HG02763 (cell line): Measurements from ENCODE around the gene RPAP3.

ENCODE experiments used
- ATAC-seq: cut with Tn5 transposase; IDR thresholded peaks from one replicate; pipeline ENCODE4 v1.9.1; 2021; ENCODE audit warnings: mild to moderate bottlenecking, moderate library complexity; ENCODE audit not compliant: unreplicated experiment

Gene RPAP3

DNA sequence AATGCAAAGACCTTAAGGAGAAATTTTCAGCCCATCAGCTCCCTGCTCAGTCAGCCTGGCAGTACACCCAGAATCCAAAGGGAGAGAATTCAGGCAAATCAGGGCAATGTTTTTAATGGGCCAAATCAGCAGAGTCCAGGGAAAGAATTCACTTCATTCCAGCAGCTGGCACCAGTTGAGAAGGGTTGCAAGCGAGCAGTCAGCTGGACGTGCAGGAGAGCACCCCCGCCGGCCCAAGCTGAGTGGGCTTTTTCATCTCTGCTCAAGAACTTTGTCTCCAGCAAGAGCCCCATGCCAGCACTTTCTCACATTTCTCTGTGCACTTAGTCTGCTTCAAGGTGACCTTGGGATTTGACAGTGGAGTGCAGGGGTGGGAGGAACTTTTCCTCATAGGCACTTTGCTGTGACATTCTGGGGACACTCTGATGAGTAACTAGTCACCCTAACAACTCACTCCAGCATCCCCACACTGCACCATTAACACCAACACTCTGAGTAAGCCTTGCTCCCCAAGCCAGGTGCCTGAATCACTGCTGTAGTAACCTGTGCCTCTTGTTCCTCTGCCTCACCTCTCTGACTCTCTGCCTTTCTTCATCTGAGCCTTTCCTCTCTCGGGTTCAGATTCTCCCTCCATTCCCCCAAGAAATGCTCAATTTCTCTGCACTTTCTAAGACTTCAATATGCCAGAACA lies 17.3 kb upstream of the RPAP3 start:
- ATAC-seq = no peak

DNA sequence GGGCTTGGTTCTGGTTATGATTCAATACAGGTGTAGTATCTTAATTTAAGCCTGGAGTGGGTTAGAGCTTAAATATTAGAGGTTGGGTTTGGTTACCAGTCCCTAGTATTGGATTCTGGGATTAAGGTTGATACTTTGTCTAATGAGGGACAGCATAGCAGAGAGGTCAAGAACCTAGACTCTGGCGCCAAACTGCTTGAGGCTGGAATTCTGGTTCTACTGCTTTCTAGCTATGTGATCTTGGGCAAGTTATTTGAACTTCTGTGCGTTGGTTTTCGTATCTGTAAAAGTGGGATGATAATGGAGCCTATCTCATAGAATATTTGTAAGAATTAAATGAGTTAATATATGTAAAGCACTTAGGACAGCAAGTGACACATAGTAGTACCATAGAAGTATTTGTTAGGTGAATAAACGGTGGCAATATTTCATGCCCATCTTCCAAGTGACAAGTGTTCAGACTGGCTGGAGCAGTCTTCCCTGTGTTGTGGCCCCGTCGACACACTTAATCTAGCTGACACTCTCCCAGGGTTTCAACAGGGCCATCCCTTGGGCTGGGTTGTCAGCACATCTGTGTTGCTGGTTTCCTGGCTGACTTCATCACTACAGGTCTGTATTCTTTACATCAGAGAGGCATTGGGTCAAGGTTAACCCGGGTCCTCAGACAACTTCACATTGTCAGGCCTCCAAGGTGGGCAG lies 16.5 kb upstream of the RPAP3 start:
- ATAC-seq = no peak

DNA sequence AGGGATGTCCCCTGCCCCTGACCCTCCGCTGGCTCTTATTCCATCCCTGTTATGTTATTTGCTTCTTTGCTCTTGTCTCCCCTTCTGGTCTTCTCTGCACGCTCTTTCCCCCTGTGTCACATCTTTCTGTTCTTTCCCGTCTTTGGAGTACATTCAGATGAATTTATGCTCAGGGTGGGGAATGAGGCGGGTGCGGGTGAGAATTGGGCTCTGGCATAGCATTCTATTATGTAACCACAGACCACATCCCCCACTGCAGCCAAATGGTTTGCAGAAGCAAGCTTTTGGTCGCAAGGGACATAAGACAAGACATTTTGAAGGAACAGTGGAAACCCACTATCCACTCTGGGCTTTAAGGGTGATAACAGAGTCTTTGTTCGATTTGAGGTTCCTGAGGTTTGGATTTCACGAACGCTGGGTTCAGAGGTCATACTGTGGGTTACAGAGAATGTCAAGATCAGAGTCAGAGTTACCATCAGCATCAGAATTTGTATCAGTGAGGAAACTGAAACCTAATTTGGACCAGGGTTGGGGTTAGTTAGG lies 15.7 kb upstream of the RPAP3 start:
- no peak for ATAC-seq

DNA sequence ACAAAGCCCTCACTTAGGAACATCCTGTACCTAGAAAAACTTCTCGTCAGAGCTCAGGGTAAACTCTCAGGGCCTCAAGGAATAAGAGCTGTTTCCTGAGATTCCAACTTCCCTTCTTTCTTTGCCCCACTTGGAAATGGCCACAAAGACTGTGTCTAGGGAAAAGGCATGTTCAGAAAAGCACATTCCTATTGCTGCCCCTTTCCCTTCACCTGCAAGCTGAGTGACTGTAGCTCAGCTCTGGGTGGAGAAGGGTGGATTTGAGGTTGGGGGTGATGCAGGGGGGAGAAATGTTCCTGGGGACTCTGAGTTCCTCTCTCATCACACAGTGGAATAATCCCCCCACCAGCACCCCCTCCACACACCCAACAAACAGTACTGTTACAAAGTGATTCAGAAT lies 12.7 kb upstream of the RPAP3 start:
- ATAC-seq = no peak

DNA sequence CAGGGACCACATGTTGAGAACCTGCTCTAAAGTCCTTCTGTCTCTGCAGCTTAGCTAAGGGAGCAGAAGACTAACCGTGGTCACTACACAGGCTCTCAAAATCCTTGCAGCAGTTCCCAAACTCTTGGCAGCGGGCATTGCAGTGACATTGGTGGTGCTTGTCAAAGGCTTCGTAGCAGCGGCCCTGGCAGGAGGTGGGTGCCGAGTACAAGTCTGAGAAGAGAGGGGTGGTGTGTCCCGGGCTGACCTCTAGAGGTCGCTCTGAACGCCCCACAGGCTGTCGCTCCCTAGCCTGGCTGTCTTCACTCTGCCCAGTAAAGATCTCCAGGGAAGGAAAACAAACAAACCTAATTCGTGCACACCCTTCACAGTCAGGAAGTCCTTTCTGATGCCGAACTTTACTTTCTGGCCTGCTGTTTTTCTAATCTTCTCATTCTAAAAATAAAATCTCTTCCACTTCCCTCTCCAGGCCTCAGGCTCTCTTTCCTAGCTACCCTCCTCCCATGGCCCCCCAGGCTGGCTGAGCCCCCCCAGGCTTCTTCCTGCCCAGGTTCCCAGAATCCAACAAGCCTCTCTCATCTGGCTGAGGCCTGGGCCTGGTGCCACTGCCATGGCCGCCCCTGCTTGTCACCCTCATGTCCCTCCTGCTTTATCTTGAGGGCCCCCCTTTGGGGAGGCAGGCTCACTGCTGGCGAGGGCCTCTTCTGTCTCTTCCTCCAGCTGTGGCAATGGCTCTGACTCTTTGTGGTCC lies 11.8 kb upstream of the RPAP3 start:
- ATAC-seq = no peak

DNA sequence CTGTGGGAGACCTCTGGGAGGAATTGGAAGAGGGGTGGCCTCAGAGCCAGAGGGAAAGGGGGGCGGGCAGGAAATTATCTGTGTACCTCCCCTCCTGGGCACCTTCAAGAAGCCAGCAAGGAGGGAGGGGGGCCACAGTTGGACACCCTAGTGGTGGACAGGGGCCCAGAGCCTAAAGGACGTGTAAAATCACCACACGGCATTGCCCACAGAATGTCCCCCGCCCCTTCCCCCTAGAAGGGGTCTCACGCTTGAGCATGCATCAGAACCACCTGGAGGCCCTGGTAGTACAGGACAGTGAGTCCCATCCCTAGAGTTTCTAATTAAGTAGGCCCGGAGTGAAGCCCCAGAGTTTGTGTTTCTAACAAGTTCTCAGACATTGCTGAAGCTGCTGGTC lies 11.2 kb upstream of the RPAP3 start:
- no peak for ATAC-seq

DNA sequence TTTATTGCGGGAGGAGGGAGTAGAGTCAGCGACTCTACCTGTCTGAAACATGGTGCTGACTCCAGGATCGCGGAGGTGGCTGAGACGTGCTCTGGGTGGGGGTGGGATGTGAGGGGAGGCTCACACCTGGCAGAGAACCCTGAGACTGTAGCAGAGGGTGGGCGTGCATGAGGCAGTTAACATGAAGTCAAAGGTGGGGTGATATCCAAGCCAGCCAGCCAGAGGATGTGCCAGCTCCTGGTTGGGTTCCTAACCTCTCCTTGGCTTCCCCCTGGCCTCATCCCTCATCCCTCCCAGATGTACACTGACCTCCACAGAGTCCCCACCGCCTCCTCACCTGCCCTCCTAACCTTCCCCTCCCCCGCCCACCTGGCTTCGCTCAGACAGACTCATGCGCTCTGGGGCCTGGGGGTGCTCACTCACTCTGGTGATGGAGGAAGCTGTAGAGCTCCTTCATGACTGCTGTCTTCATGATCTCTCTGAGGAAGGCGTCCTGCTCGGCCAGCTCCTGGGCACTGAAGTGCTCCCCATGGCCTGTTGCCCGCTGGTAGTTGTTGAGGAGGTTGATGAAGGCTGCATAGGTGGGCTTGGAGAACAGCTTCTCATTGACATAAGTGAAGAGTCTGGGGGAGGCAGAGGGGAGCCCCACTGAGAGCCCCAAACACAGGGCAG lies 10.2 kb upstream of the RPAP3 start:
- no peak for ATAC-seq

DNA sequence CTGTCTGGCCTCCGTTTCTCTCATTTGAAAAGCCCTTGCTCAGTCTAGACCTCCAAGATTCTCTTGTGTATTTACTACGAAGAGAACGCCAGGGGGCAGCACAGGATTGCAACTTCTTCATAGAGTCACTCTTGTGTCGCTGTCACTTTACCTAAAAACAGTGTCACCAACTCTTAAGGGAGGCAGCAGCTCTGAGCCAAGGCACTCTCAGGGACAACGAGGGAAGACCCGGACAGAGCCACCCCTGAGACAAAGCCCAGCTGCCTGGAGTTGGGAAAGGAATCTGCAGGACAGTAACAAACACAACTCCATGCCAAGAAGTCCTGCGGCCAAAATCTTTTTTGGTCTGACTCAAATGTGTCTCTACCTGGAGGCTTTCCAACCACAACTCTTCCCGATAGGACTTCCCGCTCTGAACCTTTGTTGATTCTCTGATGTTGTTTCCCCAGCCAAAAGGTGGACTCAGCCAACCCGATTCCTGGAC lies 9.6 kb upstream of the RPAP3 start:
- ATAC-seq = no peak

DNA sequence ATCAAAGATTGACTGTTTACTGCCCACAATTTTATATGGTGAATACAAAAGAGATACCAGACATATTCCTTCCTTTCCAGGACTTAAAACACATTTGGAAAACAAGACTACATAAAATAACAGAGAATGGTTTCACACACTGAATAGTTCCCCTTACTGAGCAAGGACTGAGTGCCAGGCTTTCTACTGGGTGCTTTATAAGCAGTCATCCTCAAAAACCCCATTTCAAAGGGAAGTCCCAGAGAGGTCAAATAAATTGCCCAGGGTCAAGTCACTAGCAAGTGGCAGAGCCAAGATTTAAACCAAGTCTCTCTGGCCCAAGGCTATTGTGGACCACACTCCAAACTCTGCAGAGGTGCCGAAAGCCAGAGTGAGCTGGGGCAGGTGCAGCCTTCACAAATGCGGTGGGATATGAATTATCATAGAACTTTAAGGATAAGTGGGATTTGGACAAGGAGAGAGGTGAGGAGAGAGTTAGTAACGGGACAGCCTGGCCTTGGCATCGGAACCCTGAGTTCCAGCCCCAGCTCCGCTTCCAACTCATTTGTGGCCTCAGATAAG lies 9.1 kb upstream of the RPAP3 start:
- no peak for ATAC-seq

DNA sequence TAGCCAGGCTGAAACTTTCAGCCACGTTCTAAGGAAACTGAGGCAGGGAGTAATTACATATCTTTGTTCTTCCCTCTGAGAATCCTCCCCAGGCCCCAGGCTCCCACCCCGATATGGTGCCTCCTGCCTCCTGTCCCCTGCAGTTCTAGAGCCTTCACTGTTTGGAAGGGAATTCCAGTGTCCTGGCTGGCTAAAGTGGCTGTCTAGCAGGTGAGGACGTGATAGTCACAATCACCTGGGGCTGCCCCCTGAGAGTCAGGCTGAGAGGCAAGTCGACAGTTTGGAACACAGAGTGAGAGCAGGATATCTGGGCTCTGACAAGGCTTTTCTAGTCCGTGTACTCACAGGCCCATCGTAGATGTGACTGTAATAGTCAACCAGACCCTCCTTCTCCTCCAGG lies 6.3 kb upstream of the RPAP3 start:
- ATAC-seq = no peak

DNA sequence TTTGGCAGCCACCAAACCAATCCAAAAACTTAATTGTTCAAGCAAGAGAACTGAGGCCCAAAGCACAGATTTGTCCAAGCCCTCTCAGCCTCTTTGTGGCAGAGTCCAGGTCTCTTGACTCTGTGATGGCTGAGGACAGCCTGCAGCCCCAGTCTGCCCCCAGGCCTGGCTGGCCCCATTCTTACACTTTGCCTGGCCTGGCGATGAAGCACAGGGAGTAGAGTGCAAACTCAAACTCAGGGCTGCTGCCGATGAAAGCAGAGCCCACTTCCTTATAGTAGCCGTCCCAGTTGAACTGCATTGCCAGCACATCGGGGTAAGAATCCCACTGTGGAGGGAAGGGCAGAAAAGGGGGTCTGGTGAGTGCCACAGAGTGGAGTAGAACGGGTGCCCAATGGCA lies 5.6 kb upstream of the RPAP3 start:
- ATAC-seq = no peak

DNA sequence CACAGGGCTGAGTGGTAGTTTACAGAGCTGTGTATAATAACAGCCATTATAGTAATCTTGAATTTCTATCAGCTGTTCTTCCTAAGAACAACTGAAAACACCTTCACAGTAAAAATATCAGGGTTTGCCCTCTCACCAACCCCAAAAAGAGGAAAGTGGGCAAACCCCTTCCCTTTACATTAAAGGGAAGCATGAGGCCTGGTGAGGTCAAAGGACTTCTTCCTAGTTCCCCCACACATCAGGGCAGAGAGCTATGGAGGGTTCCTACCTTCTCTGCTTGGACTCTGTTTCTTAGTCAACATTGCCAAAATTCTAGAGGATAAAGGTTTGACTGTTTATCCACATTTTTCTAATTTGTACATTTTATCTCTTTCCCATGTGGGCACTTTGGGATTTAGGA lies 4.4 kb upstream of the RPAP3 start:
- no peak for ATAC-seq

DNA sequence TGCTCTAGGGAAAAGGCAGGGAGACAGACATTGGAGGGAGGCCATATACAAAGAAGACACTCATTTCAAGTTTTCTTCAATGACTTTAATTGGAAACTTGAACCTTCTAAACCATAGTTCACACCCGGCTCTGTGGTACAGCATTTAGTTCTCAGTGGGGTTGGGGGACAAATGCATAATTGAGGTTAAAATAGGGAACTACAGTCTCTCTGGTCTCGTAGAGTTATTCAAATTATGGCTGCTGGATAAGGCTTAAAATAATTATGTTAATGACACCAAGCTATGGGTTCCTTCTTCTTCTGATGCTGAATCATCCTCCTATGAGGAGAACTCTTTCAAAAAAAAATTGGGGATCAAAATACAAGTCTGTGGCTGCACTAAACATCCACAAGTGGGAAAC lies 3.8 kb upstream of the RPAP3 start:
- no peak for ATAC-seq

DNA sequence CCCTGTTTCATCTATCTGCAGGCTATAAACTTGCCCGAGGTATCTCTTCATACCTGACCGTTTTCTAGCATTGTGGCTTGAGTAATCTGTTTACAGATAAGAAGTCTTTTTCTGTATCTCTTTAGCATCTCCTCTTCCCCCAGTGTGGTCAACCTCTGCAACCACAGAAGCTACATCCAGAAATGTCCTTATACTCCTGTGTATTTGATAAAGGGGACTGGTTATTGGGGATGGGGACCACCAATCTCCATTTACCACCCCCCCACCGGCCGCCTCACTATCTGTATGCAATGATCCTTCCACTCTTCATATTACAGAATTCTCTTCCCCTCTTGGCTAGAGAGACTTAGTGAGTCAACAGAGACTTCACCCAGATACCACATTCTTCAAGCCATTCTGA lies 3.4 kb upstream of the RPAP3 start:
- ATAC-seq = no peak

DNA sequence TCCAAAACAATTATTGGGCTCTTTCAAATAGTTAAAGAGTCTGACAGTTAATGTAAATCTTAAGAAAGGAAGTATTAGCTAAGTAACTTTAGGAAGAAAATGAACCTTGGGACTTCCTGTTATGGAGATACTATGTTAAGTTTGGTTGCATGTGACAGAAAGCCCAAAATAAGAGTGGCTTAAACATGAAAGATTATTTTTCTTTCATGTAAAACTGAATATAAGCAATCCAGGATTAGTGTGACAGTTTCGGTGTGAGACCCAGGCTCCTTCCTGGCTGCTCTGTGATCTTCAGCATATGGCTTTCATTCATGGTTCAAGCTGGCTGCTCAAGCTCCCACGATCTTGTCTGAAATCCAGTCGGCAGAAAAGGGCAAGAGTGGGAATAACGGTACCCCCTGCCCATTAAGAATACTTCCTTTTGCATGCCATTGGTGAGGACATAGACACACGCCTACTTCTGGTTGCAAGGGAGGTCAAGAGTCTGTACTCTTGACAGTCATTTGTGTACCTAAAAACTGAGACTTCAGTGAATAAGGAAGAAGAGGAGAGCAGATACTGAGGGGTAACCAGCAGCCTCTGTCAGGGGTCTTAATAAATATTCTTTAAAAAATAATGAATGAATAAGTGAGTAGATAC lies 2.2 kb upstream of the RPAP3 start:
- no peak for ATAC-seq

DNA sequence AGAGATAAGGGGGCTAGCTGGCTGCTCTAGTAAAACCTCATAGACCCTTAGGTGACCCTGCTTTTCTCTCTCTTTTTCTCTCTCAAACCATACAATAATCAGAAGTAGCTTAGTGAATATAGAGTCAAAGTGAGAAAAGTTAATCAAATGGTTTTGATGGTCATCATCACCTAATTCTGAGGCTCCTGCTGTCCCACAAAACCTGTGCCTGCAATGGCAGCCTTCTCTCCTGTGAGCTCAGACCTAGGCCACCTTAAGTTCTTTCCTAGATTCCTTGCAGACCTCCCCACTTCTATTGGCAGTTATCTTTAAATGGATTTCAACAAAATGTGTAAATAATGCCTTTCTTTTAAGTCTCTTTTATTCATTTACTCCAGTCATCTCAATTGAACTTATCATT lies 1.5 kb upstream of the RPAP3 start:
- ATAC-seq = no peak

DNA sequence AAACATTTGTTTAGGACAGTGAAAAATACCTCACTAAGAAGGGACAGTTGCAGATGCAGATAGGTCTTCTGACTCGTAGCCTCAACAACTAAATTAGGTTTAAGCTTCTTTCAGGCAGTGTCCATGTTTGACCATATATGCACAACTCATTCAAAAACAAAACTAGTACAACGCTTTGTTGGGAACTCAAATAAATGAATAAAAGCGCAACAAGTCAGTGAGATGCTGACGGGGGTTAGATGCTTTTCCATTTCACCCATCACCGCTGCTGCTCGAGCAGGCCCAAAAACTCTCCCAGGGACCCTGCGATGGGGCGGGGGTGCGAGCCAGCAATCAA lies 633 bp downstream of the RPAP3 start:
- ATAC-seq = no peak

DNA sequence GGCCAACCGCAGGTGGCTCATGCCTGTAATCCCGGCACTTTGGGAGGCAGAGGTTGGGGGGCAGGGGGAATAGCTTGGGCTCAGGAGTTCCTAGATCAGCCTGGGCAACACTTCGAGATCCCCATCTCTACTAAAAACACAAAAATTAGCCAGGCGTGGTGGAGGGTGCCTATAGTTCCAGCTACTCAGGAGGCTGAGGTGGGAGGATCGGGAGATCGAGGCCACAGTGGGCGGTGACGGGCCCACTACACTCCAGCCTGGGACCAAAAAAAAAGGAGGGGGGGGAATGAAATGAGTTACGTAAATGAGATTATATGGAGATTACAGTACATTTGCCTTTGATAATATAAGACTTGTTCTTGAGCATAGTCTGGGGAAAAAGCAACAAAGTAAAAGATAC lies 1.1 kb downstream of the RPAP3 start:
- no peak for ATAC-seq

DNA sequence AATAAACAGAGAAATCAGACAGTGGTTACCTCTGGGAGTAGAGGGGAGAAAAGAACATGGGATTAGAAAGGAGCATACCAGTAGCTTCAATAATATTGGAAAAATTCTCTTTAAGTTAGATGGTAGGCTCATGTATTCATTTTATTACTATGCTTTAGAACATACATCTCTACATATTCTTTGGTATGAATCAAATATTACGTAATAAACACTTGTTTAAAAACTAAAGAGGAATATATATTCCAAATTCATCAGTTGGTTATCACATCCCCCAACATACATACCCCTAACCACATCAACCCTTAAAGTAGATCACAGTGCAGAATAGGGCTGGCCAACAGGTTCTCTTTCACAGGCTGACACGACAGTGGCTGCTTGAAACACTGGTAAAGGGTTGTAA lies 5.6 kb downstream of the RPAP3 start:
- no peak for ATAC-seq

DNA sequence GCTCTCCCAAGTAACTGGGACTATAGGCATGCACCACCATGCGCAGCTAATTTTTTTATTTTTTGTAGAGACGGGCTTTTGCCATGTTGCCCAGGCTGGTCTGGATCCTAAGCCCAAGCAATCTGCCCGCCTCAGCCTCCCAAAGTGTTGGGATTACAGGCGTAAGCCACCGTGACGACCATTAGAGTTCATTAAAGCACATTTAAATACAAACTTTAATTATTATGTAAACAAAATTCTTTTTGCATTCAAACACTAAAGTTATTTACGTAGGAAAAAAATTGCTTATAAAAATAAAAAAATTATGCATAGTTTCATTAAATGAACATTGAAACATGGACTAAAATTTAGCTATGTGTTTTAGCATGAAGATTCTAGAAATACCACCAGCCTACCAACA lies 7.2 kb downstream of the RPAP3 start:
- no peak for ATAC-seq

DNA sequence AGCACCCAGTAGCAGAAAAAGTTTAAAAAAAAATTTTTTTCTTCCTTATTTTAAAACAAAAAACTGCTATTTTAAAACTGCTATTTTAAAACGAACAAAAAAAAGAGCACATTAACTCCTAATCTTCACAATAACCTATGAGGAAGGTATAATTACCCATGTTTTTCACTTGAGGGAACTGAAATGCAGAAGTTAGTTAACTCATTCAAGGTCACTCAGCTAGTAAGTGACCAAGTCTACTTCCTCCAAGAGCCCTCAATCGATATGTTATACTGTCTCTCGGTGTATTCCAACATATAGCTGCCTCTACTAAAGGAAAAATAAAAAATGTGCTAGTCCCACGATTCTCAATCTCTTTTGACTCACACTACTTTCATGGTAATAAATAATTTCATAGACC lies 7.8 kb downstream of the RPAP3 start:
- ATAC-seq = no peak
